Measurements from ENCODE around the gene RAVER2.

DNA sequence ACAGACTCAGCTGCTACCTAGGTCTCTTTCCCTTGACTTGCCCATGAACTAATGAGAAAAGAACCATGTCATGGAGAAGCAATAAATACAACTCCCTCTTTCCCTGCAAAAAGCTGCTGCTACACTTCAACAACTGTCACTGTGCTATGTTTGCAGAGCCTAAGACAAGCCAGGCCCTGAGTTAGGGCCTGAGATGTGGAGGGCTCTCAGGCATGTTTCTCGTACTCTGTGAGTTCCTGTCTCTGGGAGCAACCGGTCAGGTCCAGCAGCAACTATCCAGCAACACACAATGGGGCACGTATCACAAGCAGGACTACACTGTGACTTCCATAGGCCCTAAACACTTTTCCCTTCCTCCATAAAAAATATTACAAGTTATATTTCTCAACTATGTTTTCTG lies 129.8 kb downstream of the RAVER2 start:
- TF ChIP-seq, protein P1, sequence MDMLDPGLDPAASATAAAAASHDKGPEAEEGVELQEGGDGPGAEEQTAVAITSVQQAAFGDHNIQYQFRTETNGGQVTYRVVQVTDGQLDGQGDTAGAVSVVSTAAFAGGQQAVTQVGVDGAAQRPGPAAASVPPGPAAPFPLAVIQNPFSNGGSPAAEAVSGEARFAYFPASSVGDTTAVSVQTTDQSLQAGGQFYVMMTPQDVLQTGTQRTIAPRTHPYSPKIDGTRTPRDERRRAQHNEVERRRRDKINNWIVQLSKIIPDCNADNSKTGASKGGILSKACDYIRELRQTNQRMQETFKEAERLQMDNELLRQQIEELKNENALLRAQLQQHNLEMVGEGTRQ (CRISPR knock-in tag; IDR thresholded peaks at IDR 0.05): no peak
- no peak for TF ChIP-seq NR1H2 (CRISPR knock-in tag; IDR thresholded peaks at IDR 0.05)
- TF ChIP-seq, protein P2, sequence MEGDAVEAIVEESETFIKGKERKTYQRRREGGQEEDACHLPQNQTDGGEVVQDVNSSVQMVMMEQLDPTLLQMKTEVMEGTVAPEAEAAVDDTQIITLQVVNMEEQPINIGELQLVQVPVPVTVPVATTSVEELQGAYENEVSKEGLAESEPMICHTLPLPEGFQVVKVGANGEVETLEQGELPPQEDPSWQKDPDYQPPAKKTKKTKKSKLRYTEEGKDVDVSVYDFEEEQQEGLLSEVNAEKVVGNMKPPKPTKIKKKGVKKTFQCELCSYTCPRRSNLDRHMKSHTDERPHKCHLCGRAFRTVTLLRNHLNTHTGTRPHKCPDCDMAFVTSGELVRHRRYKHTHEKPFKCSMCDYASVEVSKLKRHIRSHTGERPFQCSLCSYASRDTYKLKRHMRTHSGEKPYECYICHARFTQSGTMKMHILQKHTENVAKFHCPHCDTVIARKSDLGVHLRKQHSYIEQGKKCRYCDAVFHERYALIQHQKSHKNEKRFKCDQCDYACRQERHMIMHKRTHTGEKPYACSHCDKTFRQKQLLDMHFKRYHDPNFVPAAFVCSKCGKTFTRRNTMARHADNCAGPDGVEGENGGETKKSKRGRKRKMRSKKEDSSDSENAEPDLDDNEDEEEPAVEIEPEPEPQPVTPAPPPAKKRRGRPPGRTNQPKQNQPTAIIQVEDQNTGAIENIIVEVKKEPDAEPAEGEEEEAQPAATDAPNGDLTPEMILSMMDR (IDR thresholded peaks at IDR 0.05): no peak
- no peak for TF ChIP-seq ATF1 (CRISPR knock-in tag; IDR thresholded peaks at IDR 0.05)
- no peak for TF ChIP-seq E2F4 (CRISPR knock-in tag; IDR thresholded peaks at IDR 0.05; ENCODE audit: borderline replicate concordance, low read depth)
